ENCODE data around the gene SULT2B1. TPM values are rescaled to one million over a fixed set of nuclear protein-coding genes. Genes with fewer than 3 reads are reported as not detected.

The SULT2B1 gene
- total RNA-seq, 2 donors from 2014 or later, result not detected

- no peaks in the 10 kb centered on the region for H3K36me3 ChIP-seq
- H3K27me3 ChIP-seq, result no peaks in the 10 kb centered on the region
- H3K27ac ChIP-seq, result no peak overlapping the region
- H3K4me3 ChIP-seq, result no peak overlapping the region
- no peaks in the 10 kb centered on the region for H3K4me1 ChIP-seq
- no peak for TF ChIP-seq CTCF (IDR thresholded peaks at IDR 0.05)
- no peak for DNase-seq (ENCODE audit: low spot score)
- no peaks in the 10 kb centered on the region for H3K9me3 ChIP-seq
Measured at GRCh38 chr19:48596679-48597465, 44.9 kb downstream of the SULT2B1 start.

- H3K4me3 ChIP-seq, result no peak overlapping the region
- TF ChIP-seq CTCF (IDR thresholded peaks at IDR 0.05), result no peak
- no peaks in the 10 kb centered on the region for H3K36me3 ChIP-seq
- DNase-seq (ENCODE audit: low spot score), result no peak
- H3K9me3 ChIP-seq, result no peaks in the 10 kb centered on the region
- no peaks in the 10 kb centered on the region for H3K27me3 ChIP-seq
- no peaks in the 10 kb centered on the region for H3K4me1 ChIP-seq
- H3K27ac ChIP-seq, result no peak overlapping the region
Measured at GRCh38 chr19:48598996-48599700, 47.2 kb downstream of the SULT2B1 start.

- H3K4me1 ChIP-seq, result no peaks in the 10 kb centered on the region
- no peak overlapping the region for H3K27ac ChIP-seq
- no peaks in the 10 kb centered on the region for H3K27me3 ChIP-seq
- no peaks in the 10 kb centered on the region for H3K9me3 ChIP-seq
- no peak overlapping the region for H3K4me3 ChIP-seq
- DNase-seq (ENCODE audit: low spot score), result no peak
- TF ChIP-seq CTCF (IDR thresholded peaks at IDR 0.05), result no peak
- H3K36me3 ChIP-seq, result no peaks in the 10 kb centered on the region
Measured at GRCh38 chr19:48600679-48601417, 48.9 kb downstream of the SULT2B1 start.

- Histone ChIP-seq H3K27ac (no peak overlapping the region), H3K27me3 (no peaks in the 10 kb centered on the region), H3K9me3 (no peaks in the 10 kb centered on the region), H3K4me3 (no peak overlapping the region), H3K36me3 (no peaks in the 10 kb centered on the region), H3K4me1 (no peaks in the 10 kb centered on the region)
- no peak for DNase-seq (ENCODE audit: low spot score)
- no peak for TF ChIP-seq CTCF (IDR thresholded peaks at IDR 0.05)
Measured at GRCh38 chr19:48603001-48603400, 51.0 kb downstream of the SULT2B1 start.

GRCh38 chr19:48603449-48603848 lies 51.5 kb downstream of the SULT2B1 start:
- no peaks in the 10 kb centered on the region for H3K36me3 ChIP-seq
- DNase-seq (ENCODE audit: low spot score), result no peak
- H3K4me1 ChIP-seq, result no peaks in the 10 kb centered on the region
- no peak overlapping the region for H3K4me3 ChIP-seq
- no peak overlapping the region for H3K27ac ChIP-seq
- no peak for TF ChIP-seq CTCF (IDR thresholded peaks at IDR 0.05)
- no peaks in the 10 kb centered on the region for H3K9me3 ChIP-seq
- H3K27me3 ChIP-seq, result no peaks in the 10 kb centered on the region
